Stimulated activated CD8-positive, alpha-beta memory T cell treated with anti-CD3 and anti-CD28 coated beads, Interleukin-15, amount 100 ng/mL, for 48 hours (primary cell): ENCODE results near the gene UGT1A8.
"Not testable (repeated sequence)": the region's sequence is repeated elsewhere in the genome, so short reads cannot be mapped to it uniquely, and the experiment has no call there.

Experiments
- DNase-seq, 2 donors: peaks; one replicate each; pipeline ENCODE4 v3.0.0-alpha.2; 2020; ENCODE audit warnings: low read depth in 2 of 2

UGT1A8 gene

GRCh38 chr2:233617476-233617875 lies at the start of gene UGT1A8:
Gene UGT1A8, plus strand, starts transcription at chr2:233617633. Its CDS starts 75 bp downstream, at chr2:233617708.
- not testable (repeated sequence) for DNase-seq

- DNase-seq: no peak
Measured at GRCh38 chr2:233571001-233571400, 46.4 kb upstream of the UGT1A8 start.

GRCh38 chr2:233571462-233571861 lies 46.0 kb upstream of the UGT1A8 start:
- no peak for DNase-seq

GRCh38 chr2:233572468-233572867 lies 45.0 kb upstream of the UGT1A8 start:
- DNase-seq: no peak

GRCh38 chr2:233577341-233577740 lies 40.1 kb upstream of the UGT1A8 start:
- DNase-seq: not testable (repeated sequence)

- DNase-seq: not testable (repeated sequence)
Measured at GRCh38 chr2:233583217-233583965, 34.0 kb upstream of the UGT1A8 start.

GRCh38 chr2:233584210-233584609 lies 33.2 kb upstream of the UGT1A8 start:
- no peak for DNase-seq

- DNase-seq: no peak
Measured at GRCh38 chr2:233588400-233588799, 29.0 kb upstream of the UGT1A8 start.

- not testable (repeated sequence) for DNase-seq
Measured at GRCh38 chr2:233592706-233593105, 24.7 kb upstream of the UGT1A8 start.

- no peak for DNase-seq
Measured at GRCh38 chr2:233593201-233593600, 24.2 kb upstream of the UGT1A8 start.

GRCh38 chr2:233597522-233597921 lies 19.9 kb upstream of the UGT1A8 start:
- no peak for DNase-seq

- no peak for DNase-seq
Measured at GRCh38 chr2:233598952-233599351, 18.5 kb upstream of the UGT1A8 start.

- DNase-seq: no peak
Measured at GRCh38 chr2:233600386-233600785, 17.0 kb upstream of the UGT1A8 start.

GRCh38 chr2:233602076-233602475 lies 15.4 kb upstream of the UGT1A8 start:
- DNase-seq: no peak

GRCh38 chr2:233603520-233603919 lies 13.9 kb upstream of the UGT1A8 start:
- no peak for DNase-seq

GRCh38 chr2:233604826-233605225 lies 12.6 kb upstream of the UGT1A8 start:
- no peak for DNase-seq

- no peak for DNase-seq
Measured at GRCh38 chr2:233605680-233606079, 11.8 kb upstream of the UGT1A8 start.

GRCh38 chr2:233611284-233611683 lies 6.1 kb upstream of the UGT1A8 start:
- DNase-seq: no peak

GRCh38 chr2:233620204-233620603 lies 2.8 kb downstream of the UGT1A8 start:
- no peak for DNase-seq

GRCh38 chr2:233621863-233622262 lies 4.4 kb downstream of the UGT1A8 start:
- DNase-seq: not testable (repeated sequence)

- DNase-seq: no peak
Measured at GRCh38 chr2:233627331-233628025, 10.0 kb downstream of the UGT1A8 start.

- DNase-seq: not testable (repeated sequence)
Measured at GRCh38 chr2:233636306-233636705, 18.9 kb downstream of the UGT1A8 start, which contains the start of gene UGT1A10. Gene UGT1A10, plus strand, starts transcription at chr2:233636448. Its CDS starts 75 bp downstream, at chr2:233636523.

GRCh38 chr2:233638836-233639235 lies 21.4 kb downstream of the UGT1A8 start:
- DNase-seq: no peak
